Stimulated activated CD4-positive, alpha-beta T cell treated with anti-CD3 and anti-CD28 coated beads, Interleukin-4, amount 100 ng/mL, for 24 hours (primary cell): ENCODE measurements around the gene MYBPC1.

Experiments used
- DNase-seq: peaks from one replicate; pipeline ENCODE4 v3.0.0-alpha.2; 2020

Gene MYBPC1

DNA sequence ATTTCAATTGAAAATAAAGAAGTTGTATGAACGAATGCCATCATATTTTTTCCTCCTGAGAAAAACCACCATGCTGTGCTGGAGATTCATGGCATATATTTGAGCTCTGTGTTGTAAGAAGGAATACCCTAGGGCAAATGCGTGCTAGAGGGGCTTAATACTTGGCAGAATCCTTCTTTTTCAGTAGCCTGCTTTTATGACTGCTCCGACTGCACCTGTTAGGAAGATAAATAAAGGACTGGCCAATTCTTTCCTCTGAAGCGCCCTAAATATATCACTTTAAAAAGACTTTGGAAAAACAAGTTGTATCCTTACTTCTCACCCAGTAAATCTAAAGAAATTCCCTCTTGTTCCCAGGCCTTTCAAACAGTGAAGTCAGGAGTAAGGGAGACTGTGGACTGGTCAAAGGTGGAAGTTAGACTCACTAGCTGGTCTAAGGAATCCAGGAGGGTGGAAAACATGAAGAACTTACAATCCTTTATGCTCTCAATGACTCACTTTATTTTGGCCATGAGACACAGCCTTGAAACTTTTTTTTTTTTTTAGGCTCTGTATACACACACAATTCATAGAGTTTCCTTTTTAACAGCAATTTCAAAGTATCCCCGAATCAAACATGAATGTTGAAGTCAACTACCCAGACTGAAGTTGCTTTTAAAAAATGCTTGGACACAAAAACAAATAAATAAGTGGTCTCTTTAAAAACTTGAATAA, 5.2 kb downstream of the MYBPC1 start:
- no peak for DNase-seq

DNA sequence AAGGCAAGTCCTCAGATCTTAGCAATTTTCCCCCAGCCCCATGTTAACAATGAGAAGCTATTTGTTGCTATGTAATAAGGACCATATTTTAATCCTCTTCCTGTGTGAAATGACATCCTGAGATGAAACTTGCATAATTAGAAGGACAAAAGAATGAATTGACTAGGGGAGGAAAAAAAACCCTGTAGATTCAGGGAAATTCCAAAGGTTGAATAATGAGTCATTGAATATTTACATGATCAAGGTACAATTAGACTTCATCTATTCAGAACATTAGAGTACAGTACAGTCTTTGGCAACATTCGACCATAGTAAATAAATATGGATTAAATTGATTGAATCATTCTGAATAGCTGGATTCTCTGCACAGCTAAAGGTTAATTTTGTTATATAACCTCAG, 9.4 kb downstream of the MYBPC1 start:
- no peak for DNase-seq

DNA sequence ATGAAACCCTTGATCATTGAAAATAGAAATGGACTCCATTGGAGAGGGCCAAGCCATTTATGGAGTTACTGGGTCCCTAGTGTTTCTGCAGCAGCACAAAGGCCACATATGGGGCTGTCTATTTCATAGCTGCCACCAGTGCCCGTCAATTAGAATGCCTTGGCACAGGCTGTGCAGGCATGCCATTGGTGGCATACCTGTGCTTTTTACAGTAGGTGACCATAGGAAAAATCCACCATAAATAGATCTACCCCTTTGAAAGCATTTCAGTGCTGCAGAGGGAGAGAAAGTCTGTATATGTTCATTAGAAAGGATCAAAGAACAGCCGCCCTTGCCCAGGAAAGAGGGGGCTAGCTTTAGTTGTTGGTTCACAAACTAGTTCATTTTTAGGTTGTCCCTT, 13.1 kb downstream of the MYBPC1 start:
- DNase-seq, result no peak

DNA sequence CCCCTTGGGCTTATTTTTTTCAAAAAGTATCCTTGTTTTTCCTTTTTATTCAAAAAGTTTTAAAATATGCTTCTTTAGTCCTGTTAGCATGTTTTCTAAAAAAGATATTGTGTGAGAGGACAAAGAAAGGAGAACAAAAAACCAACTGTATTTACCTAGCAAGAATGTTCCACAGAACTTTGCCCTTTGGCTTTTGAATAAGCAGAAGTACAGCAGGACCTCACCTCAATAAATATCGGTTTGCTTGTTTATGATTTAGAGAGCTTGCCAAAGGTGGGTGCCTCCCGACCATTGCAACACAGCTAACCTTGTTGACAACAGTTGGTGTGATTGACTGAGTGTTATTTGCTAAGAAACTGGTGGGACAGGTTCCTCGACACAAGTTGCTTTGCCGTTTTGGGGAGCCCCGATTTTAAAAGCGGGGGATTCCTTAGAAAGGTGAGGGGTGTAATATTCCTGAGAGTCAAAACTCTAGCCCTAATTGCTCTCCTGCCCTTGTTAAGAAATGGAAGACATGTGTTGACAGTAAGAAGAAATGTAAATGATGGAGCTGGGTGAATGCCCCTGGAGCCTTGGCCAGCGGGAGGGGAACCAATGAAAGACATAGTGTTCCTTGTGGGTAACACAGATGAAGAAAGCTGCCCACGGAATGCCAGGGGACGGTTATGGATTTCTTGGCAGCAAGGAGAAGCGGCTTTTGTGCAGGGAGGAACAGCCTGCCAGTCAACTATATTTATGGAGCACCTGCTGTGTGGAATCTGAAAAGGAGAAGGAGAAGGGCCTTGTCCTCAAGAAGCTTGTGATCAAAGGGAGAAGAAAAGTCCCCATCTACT, 13.7 kb downstream of the MYBPC1 start:
- DNase-seq, result no peak

DNA sequence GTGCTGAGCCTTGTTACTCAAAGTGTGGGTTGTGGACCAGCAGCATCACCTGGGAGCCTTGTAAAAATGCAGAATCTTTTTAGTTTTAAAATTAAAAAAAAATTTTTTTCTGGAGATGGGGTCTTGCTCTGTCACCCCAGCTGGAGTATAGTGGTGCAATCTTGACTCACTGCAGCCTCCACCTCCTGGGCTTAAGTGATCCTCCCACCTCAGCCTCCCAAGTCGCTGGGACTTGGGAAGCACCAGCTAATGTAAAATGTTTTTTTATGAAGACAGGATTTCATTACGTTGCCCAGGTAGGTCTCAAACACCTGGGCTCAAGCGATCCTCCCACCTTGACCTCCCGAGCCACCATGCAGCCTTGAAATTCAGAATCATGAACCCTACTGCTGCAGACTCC, 14.4 kb downstream of the MYBPC1 start:
- DNase-seq, result no peak

DNA sequence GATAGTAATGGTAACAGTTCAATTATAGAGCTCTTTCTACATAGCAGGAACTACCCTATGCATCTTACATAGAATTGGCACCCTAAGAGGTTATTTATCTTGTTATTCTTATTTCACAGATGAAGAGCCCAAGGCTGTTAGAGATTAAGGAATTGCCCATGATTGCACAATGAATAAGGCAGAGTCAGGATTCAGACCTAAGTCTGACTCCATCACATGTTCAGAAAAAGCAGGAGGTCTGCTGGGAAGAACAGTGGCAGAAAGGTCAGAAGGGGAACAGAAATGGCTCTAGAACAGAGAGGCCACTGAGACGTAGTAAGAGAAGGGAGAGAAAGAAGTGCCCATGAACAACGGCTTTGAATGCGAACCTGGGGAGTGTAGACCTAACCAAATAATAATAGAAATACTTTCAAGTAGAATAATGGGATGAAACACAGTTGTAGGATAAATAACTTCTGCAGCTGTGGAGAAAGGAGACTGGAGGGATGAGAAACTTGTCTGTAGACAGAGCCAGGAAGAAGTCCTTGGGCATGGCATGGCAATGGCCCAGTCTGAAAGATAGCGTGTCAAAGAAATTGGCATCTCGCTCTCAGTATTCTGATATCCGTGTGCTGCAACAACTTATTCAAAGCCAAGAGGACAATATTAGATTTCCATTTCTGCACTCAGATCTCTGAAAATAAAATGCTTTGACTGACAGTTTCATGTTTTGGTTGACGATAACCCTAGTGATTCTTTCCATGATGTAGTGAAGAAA, 17.6 kb downstream of the MYBPC1 start:
- DNase-seq, result no peak

DNA sequence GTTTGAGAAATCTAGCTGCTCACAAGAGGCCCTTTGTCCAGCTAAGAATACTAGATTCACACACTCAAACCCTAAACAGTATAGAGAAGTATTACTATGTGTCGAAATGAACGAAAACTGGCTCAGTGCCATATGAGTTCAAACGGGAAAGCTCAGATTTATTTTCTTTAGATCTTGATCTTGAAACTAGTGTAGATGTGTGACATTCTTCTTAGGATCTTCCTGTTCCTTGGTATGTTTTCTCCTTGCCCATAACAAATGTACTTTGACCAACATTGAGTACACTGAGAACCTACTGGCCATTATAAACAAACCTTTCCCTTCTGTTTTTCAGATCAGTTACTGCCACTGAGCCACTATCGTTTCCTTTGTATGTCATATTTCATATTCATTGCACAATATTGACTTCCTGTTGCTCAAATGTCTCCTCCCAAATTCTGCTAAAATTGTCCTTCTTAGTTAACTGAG, 21.3 kb downstream of the MYBPC1 start:
- no peak for DNase-seq

DNA sequence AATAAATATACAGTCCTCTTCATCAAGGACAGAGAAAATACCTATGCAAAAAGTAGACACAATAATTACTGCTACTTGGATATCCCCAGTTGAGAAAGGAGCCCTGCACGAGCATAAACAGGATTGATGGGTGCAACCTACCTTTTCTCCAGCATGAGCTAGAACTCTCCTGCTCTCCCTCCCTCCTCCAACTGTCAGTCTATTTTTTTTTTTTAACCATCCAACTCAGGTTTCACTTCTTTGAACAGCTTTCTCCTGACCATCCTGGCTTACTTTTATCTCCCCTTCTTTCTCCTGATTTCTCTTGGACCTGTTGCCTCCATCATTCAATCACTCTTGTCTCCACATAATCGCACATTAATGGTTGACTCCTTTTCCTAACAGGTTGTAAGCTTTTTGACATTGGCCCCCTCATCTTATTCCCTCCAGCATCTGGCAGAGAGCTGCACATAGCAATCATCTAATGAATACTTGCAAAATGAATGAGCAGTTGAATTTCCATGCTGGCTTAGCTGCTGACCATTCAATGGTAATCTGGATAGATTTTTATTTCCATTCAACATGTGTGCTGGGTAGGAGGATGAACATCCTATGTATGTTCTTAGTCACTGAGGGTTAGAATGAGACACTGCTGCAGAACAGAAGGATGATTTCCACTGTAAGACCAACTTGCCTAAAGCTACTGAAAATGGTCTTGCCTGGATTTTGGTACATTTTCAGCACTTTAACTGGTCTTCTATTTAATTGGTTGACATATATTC, 24.4 kb downstream of the MYBPC1 start:
- DNase-seq, result no peak

DNA sequence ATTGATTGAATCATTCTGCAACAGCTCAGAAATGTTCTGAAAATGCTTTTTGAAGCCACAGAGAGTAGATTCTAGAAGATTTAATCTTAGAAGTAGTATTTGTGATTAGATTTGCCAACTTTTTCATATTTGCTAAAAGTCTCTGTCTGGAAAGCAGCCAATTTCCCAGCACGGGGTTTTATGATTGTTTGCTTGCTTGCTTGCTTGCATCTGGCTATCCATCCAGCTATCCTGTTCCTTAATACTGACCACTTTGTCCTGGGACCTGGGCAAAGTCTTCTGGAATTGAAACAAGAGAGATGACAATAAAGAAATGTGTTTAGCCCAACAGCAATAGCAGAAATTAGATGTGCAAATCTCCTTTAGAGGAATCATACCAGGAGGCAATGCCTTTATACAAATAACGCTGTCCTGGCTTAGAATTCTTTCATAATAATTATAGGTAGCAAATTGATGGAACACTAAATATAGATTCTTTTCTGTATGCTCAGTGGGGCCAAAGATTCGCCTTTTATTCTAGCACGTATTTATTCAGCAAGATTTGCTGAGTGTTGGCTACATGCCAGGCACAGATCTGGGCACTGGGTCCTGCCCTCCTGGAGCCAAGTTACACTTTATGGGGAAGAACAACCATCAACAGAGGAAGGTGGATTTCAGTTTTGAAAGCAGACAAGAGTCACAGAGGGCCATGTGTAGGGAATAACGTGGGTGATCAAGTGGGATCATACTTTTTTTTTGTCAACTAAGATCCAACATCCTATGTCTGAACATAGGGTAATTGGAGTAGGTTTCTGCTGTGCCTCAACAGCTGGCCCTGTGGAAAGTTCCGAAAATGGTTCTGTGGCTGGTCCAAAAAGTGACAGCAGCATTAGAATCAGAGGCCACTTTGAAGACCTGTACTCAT, 25.3 kb downstream of the MYBPC1 start:
- DNase-seq, result no peak

DNA sequence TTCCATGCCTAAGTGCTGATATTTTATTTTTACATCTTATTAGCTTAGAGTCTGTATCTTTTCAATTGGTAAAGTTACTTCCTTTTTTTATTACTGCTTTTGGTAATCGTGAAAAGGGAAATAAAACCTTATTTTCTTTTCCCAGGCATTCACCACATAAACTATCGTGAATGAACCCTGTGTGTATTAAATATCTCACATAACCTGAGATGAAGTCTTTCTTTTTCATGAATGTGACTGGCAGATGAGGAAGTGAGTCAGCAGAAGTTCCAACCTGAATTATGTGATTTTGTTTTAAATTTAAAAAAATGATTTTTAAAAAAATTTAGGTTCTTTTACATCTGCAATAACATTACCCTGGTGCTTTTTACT, 26.0 kb downstream of the MYBPC1 start:
- DNase-seq, result no peak

DNA sequence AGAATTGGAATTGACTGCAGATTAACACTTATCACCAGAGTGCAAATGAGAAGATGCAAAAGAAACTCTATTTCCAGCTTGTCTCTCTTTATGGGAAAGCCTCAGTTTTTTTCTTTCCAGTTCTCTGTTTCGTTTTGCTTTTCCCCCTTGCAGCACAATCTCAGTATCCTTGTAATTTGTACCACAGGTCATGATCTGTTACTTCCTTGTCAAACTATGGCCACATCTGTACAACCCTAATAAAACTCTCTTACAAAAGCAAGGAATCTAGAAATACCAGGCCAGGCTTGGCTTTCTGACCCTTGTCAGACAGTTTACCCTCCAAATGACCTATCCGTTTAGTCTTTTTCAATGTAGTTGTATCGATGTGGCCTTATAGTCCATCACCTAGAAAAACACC, 33.9 kb downstream of the MYBPC1 start:
- no peak for DNase-seq

DNA sequence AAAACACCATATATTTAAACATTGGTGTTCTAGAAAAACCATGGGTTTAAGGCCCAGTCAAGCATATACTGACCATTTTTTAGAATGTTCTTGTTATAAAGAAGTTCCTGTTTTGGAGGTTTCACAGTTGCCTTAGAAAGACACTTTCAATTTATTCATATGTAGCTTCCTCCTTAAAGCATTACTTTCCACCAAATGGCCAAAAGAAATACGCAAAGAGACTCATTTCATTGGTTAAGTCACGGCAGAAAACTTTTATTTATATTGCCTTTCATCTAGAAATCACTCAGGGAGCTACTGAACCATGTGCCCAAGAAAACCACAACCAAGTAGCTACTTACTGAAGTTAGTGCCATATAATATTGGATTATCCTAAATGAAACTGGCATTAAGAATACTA, 40.0 kb downstream of the MYBPC1 start:
- DNase-seq, result no peak

DNA sequence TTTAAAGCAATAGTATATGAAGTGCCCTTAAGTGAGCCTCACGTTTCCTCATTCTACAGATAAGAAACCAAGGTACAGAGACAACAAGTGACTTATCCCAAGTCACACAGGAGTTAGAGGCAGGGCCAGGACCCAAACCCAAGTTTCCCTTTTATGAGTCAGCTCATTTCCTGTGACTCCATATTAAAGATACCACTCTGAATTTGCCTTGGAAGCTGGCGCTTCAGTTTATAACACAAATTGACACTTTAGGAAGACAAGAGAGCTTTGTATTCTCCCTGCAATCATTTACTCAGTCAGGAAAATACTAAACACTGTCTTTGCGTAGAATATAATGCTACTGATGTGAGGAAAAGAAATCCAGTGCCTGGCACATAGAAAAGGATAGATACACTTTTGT, 43.2 kb downstream of the MYBPC1 start:
- no peak for DNase-seq

DNA sequence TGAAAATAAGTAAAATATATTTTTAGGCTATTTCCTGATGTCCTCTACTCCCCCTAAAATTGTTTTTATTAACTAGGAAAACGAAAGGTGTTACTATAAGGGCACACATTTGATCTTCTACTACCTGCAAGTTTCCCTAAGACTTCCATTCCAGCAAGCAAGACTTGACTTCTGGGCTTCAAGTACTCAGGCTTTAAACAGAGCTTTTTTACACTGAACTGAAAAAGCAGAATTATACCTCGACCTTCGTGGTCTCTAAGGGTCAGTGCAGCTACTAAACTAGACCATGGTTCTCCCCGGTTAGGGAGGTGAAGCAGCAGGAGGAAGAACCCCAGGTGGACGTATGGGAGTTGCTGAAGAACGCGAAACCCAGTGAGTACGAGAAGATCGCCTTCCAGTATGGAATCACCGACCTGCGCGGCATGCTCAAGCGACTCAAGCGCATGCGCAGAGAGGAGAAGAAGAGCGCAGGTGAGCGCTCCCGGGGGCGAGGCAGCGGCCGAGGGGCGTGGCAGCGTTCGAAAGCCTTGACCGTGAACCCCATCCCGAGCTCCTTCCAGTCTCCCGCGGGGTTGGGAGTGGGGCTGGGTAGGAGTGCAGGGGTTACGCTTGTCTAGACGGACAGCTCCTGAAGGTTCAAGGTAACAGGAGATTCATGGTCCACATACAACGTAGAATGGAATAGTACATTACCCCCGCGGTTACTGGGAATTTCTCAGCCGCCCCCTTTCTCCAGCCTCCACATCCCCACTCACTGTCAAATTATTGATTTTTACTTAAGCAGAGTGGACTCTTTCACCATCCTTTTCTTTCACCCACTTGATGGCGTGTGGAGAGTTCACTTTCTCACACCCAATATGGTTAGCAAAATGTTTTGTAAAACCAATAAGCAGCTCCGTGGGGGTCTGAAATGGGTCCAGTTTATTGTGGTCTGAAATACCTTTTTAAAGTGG, 47.6 kb downstream of the MYBPC1 start:
- no peak for DNase-seq

DNA sequence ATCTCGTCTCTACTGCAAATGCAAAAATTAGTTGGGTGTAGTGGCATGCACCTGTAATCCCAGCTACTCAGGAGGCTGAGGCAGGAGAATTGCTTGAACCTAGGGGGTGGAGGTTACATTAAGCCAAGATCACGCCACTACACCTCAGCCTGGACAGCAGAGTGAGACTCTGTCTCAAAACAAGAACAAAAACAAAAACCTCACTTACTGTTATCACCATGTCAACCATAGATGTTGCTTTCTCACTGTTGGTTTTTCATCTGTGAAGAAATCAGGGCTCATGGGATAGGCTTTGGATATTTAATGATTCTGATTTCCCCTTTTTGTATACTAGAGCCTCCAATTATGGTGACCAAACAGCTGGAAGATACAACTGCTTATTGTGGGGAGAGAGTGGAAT, 52.9 kb downstream of the MYBPC1 start:
- DNase-seq, result no peak

DNA sequence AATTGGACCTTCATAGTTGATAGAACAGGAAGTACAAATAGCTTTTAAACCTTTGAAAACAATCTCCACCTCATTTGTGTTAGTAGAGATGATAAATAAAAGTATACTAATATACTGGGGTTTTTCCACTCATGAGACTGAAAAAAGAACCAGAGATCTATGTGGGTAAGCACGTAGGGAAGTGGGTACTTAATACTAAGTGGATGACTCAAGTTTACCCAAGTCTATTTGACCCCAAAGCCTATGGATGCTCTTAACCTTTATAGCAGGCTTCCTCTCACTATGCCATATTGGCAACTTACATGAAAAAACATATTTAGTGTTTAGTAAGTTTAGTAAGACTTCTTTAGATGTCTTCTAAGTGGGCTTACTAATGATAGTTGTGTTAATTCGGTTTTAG, 53.4 kb downstream of the MYBPC1 start:
- DNase-seq, result no peak

DNA sequence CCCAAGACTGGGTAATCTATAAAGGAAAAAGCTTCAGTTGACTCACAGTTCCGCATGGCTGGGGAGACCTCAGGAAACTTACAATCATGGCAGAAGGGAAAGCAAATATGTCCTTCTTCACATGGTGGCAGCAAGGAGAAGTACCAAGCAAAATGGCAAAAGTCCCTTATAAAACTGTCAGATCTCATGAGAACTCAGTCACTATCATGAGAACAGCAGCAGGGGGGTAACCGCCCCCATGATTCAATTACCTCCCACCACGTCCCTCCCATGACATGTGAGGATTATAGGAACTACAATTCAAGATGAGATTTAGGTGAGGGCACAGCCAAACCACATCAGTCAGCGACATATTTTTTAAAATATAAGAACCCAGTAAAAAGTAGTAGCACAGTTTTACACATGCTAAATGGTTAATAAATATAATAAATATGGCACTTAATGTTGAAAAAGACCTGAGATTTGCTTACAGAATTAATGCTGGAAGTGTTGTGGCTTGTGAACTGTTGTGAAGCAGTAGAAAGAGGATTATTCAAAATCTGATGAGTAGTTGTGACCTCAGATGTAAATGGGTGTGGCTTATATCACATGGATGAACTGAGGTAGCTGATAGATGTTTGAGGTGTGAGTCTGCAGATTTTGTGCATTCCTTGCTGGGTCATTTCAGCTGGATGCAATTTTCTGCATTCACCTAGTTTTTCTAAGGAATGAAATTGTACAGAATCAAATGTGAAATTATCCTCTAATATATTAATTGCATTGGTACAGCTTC, 55.8 kb downstream of the MYBPC1 start:
- no peak for DNase-seq

DNA sequence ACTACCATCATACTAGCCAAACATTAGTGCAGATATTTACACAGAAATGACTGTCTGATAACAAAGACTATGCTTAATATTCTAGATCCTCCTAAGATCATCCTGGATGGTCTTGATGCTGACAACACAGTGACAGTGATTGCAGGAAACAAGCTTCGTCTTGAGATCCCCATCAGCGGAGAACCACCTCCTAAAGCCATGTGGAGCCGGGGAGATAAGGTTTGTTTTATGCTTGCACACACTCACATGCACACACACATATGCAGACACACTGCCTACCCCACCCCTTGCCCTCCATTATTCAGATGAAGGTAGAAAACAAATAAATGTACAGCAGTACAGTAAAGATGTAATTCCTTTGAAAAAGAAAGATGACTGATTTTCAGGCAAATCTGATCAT, 58.3 kb downstream of the MYBPC1 start:
- no peak for DNase-seq

DNA sequence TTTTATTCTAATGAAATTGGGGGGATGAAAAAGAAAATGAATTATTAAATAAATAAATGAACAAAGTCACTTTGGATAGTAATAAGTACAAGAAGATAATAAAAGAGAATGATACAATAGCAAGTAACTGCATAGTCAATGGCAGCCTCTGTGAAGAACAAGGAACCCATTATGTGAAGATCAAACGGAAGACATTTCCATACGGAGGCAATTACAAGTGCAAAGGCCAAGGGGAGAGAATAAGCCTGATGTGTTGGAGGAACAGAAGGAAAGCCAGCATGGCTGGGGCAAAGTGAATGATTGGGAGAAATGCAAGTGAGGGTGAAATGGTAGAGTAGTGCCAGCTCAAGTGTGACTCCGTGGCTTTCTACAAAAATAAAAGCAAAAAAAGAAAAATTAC, 58.7 kb downstream of the MYBPC1 start:
- no peak for DNase-seq

DNA sequence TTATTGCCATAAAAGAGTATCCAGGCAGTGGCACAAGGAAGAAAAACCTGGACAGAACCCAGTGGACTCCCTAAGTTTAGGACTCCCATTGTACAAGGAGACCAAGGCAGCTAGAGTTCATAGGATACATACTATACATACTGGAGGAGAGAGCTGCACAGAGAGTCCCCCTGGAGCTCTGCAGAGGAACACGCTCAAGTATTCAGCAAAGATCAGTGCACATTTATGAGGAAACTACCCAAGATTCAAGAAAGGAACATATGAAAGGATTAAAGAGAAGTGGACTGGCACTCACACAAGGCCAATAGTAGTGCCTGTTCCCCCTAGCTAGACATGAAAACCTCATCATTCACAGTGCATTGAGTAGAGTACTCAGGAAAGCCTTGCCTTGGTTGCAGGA, 59.7 kb downstream of the MYBPC1 start:
- DNase-seq, result no peak
